ENCODE results near the gene CHCHD3.

Gene CHCHD3

DNA sequence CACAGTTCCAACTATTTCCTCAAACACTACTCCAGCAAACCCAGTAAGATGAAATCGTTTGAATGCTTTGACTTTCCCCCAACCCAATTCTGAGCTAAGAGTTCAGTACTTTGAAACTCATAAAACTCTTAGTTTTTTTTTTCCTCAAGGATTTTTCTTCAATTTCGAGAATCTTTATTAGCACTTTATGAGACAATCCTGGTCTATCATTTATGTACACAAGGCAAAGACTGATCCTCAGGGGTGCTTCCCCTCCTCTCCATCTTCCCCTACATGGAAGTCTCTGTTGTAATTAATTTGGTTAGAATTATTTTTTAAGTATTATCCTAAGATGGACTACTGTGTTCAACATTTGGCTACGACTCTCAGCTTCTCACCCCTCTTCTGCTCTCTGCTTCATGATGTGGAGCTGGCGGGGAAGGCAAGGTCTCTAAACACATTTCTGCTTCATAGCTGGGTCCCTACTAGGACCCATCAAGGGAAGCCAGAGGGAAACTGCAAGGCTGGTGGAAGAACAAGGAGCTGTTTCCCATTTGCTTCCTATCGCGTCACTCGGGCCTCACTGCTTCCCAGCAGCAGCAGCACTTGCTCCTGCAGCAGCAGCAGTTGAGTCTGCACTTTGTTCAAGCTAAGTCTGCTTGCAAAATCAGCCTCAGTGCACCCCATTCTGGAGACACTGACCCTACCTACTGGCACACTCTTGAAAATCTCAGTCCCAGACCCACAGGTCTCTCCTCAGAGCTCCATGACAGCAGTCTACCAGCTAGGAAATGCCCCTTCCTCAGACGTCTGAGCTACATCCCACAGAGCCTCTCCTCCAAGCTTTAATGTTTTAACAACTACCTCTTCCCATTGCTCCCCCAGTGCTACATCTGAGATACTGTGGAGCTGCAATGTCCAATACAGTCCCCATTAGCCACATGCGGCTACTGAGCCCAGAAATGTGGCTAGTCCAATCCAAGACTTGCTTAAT is 90.0 kb downstream of the CHCHD3 start:
- Histone ChIP-seq H3K9ac (ENCODE audit: insufficient read length, low read depth) (no peak overlapping the region), H3K9me3 (ENCODE audit: insufficient read depth, low read length) (peaks cover 6% of the 10 kb centered on the region; the same call in 1 of the 2 replicates), H3K27me3 (ENCODE audit: insufficient read depth, insufficient read length) (no peaks in the 10 kb centered on the region), H3K4me1 (ENCODE audit: insufficient read depth, insufficient read length) (no peaks in the 10 kb centered on the region), H3K36me3 (ENCODE audit: insufficient read depth, insufficient read length, low read length) (peaks cover 3% of the 10 kb centered on the region), H3K4me3 (ENCODE audit: insufficient read length, low read depth) (no peak overlapping the region)
- DNase-seq (ENCODE audit: low read depth, low spot score), result no peak
- TF ChIP-seq SUZ12 (IDR thresholded peaks at IDR 0.05; ENCODE audit: extremely low read depth, insufficient read depth, insufficient read length) (no peak), YY1 (IDR thresholded peaks at IDR 0.05; ENCODE audit: insufficient read depth, insufficient read length) (no peak), ZNF274 (IDR thresholded peaks at IDR 0.05; ENCODE audit: low read depth, low read length) (no peak)

GRCh38 chr7:132988117-132988516 is 93.8 kb downstream of the CHCHD3 start:
- Histone ChIP-seq H3K9ac (ENCODE audit: insufficient read length, low read depth) (no peak overlapping the region), H3K27me3 (ENCODE audit: insufficient read depth, insufficient read length) (no peaks in the 10 kb centered on the region), H3K36me3 (ENCODE audit: insufficient read depth, insufficient read length, low read length) (peaks cover 3% of the 10 kb centered on the region), H3K4me1 (ENCODE audit: insufficient read depth, insufficient read length) (no peaks in the 10 kb centered on the region), H3K9me3 (ENCODE audit: insufficient read depth, low read length) (peaks cover 12% of the 10 kb centered on the region; the same call in 1 of the 2 replicates), H3K4me3 (ENCODE audit: insufficient read length, low read depth) (no peak overlapping the region)
- no peak for DNase-seq (ENCODE audit: low read depth, low spot score)
- no peak for TF ChIP-seq ZNF274 (IDR thresholded peaks at IDR 0.05; ENCODE audit: low read depth, low read length)

GRCh38 chr7:132980402-132980801 is 101.5 kb downstream of the CHCHD3 start:
- H3K27me3 ChIP-seq (ENCODE audit: insufficient read depth, insufficient read length), result no peaks in the 10 kb centered on the region
- TF ChIP-seq SUZ12 (IDR thresholded peaks at IDR 0.05; ENCODE audit: extremely low read depth, insufficient read depth, insufficient read length), result no peak
- no peak for TF ChIP-seq YY1 (IDR thresholded peaks at IDR 0.05; ENCODE audit: insufficient read depth, insufficient read length)
- TF ChIP-seq ZNF274 (IDR thresholded peaks at IDR 0.05; ENCODE audit: low read depth, low read length), result no peak
- H3K9me3 ChIP-seq (ENCODE audit: insufficient read depth, low read length), result no peaks in the 10 kb centered on the region
- H3K36me3 ChIP-seq (ENCODE audit: insufficient read depth, insufficient read length, low read length), result no peaks in the 10 kb centered on the region
- DNase-seq (ENCODE audit: low read depth, low spot score), result no peak
- no peaks in the 10 kb centered on the region for H3K4me1 ChIP-seq (ENCODE audit: insufficient read depth, insufficient read length)
- no peak overlapping the region for H3K4me3 ChIP-seq (ENCODE audit: insufficient read length, low read depth)
- H3K9ac ChIP-seq (ENCODE audit: insufficient read length, low read depth), result no peak overlapping the region

GRCh38 chr7:132979524-132979923 is 102.4 kb downstream of the CHCHD3 start:
- H3K4me1 ChIP-seq (ENCODE audit: insufficient read depth, insufficient read length), result no peaks in the 10 kb centered on the region
- H3K9me3 ChIP-seq (ENCODE audit: insufficient read depth, low read length), result no peaks in the 10 kb centered on the region
- no peaks in the 10 kb centered on the region for H3K27me3 ChIP-seq (ENCODE audit: insufficient read depth, insufficient read length)
- no peak for DNase-seq (ENCODE audit: low read depth, low spot score)
- no peak overlapping the region for H3K9ac ChIP-seq (ENCODE audit: insufficient read length, low read depth)
- H3K36me3 ChIP-seq (ENCODE audit: insufficient read depth, insufficient read length, low read length), result peaks cover 3% of the 10 kb centered on the region
- TF ChIP-seq SUZ12 (IDR thresholded peaks at IDR 0.05; ENCODE audit: extremely low read depth, insufficient read depth, insufficient read length), result no peak
- no peak overlapping the region for H3K4me3 ChIP-seq (ENCODE audit: insufficient read length, low read depth)

- Histone ChIP-seq H3K27me3 (ENCODE audit: insufficient read depth, insufficient read length) (no peaks in the 10 kb centered on the region), H3K9me3 (ENCODE audit: insufficient read depth, low read length) (no peaks in the 10 kb centered on the region), H3K4me3 (ENCODE audit: insufficient read length, low read depth) (no peak overlapping the region), H3K4me1 (ENCODE audit: insufficient read depth, insufficient read length) (no peaks in the 10 kb centered on the region), H3K9ac (ENCODE audit: insufficient read length, low read depth) (no peak overlapping the region), H3K36me3 (ENCODE audit: insufficient read depth, insufficient read length, low read length) (peaks cover 19% of the 10 kb centered on the region)
- no peak for DNase-seq (ENCODE audit: low read depth, low spot score)
- TF ChIP-seq YY1 (IDR thresholded peaks at IDR 0.05; ENCODE audit: insufficient read depth, insufficient read length) (no peak), ZNF274 (IDR thresholded peaks at IDR 0.05; ENCODE audit: low read depth, low read length) (no peak), SUZ12 (IDR thresholded peaks at IDR 0.05; ENCODE audit: extremely low read depth, insufficient read depth, insufficient read length) (no peak)
These were observed 104.7 kb downstream of the CHCHD3 start for GRCh38 chr7:132977234-132977633.

- Histone ChIP-seq H3K4me3 (ENCODE audit: insufficient read length, low read depth) (no peak overlapping the region), H3K4me1 (ENCODE audit: insufficient read depth, insufficient read length) (no peaks in the 10 kb centered on the region), H3K9ac (ENCODE audit: insufficient read length, low read depth) (no peak overlapping the region), H3K36me3 (ENCODE audit: insufficient read depth, insufficient read length, low read length) (peaks cover 19% of the 10 kb centered on the region), H3K9me3 (ENCODE audit: insufficient read depth, low read length) (no peaks in the 10 kb centered on the region), H3K27me3 (ENCODE audit: insufficient read depth, insufficient read length) (no peaks in the 10 kb centered on the region)
- TF ChIP-seq YY1 (IDR thresholded peaks at IDR 0.05; ENCODE audit: insufficient read depth, insufficient read length) (no peak), ZNF274 (IDR thresholded peaks at IDR 0.05; ENCODE audit: low read depth, low read length) (no peak), SUZ12 (IDR thresholded peaks at IDR 0.05; ENCODE audit: extremely low read depth, insufficient read depth, insufficient read length) (no peak)
- DNase-seq (ENCODE audit: low read depth, low spot score), result no peak
These were observed 109.1 kb downstream of the CHCHD3 start for GRCh38 chr7:132972745-132973144.

DNA sequence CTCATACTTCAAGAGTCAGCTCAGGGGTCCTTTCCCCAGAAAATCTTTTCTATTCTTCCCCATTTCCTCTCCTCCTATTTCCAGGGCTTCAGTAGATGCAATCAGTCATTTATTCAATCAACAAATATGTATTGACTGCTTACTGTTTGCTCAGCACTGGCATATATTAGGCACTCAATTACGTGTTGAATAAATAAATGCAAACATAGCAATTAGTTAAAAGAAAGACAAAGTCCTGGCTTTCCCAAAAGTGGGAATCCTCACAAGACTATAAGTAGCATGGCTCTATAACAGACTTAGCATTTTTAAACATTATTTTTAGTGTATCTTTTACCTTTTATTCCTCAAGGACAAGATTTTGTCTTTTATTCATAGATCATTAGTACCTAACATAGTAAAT is 111.6 kb downstream of the CHCHD3 start:
- Histone ChIP-seq H3K27me3 (ENCODE audit: insufficient read depth, insufficient read length) (no peaks in the 10 kb centered on the region), H3K4me1 (ENCODE audit: insufficient read depth, insufficient read length) (no peaks in the 10 kb centered on the region), H3K9me3 (ENCODE audit: insufficient read depth, low read length) (no peaks in the 10 kb centered on the region), H3K9ac (ENCODE audit: insufficient read length, low read depth) (no peak overlapping the region), H3K36me3 (ENCODE audit: insufficient read depth, insufficient read length, low read length) (peaks cover 19% of the 10 kb centered on the region), H3K4me3 (ENCODE audit: insufficient read length, low read depth) (no peak overlapping the region)
- no peak for TF ChIP-seq YY1 (IDR thresholded peaks at IDR 0.05; ENCODE audit: insufficient read depth, insufficient read length)
- TF ChIP-seq SUZ12 (IDR thresholded peaks at IDR 0.05; ENCODE audit: extremely low read depth, insufficient read depth, insufficient read length), result no peak
- no peak for TF ChIP-seq ZNF274 (IDR thresholded peaks at IDR 0.05; ENCODE audit: low read depth, low read length)
- no peak for DNase-seq (ENCODE audit: low read depth, low spot score)

Measured in NT2/D1 (cell line).